SH-SY5Y (cell line): ENCODE results near the gene PI4KA.

Experiments used
- GATA2 ChIP-seq: IDR thresholded peaks from 2 replicates; pipeline ENCODE4 v1.6.1; 2011; ENCODE audit warnings: mild to moderate bottlenecking, low read depth, low read length
- GATA3 ChIP-seq: IDR thresholded peaks from 2 replicates; pipeline ENCODE4 v1.6.1; 2011; ENCODE audit warnings: low read depth, mild to moderate bottlenecking, low read length, moderate library complexity

GRCh38 chr22:20760084-20760483 is 98.5 kb downstream of the PI4KA start:
- TF ChIP-seq GATA2 (no peak), GATA3 (no peak)
